Activated CD4-positive, alpha-beta T cell treated with anti-CD3 and anti-CD28 coated beads for 4 hours (primary cell): Measurements from ENCODE around the gene OR51I1.

Source experiments
- DNase-seq, 2 donors: peaks; one replicate each; pipeline ENCODE4 v3.0.0-alpha.2; 2020

Gene OR51I1, protein sequence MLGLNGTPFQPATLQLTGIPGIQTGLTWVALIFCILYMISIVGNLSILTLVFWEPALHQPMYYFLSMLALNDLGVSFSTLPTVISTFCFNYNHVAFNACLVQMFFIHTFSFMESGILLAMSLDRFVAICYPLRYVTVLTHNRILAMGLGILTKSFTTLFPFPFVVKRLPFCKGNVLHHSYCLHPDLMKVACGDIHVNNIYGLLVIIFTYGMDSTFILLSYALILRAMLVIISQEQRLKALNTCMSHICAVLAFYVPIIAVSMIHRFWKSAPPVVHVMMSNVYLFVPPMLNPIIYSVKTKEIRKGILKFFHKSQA

DNA sequence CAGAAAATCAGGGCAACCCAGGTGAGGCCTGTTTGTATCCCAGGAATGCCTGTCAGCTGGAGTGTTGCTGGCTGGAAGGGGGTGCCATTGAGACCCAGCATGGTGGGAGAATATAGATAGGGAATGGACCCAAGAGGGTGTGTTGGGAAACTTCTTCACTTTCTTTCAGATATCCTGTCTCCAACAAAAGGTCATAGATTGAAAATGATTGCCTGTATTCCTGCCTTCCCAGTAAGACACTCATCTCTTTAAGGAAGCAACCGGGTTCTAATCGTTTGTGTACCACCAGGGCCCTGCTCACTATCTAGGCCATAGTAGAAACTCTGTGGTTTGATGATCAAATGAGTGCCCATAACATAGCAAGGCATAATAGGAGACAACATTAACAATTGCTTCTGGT lies at the start of gene OR51I1:
OR51I1 (minus strand) TSS at position 101 of the 400 bp plus-strand sequence; CDS start at position 101, 0 bp downstream.
- no peak for DNase-seq

DNA sequence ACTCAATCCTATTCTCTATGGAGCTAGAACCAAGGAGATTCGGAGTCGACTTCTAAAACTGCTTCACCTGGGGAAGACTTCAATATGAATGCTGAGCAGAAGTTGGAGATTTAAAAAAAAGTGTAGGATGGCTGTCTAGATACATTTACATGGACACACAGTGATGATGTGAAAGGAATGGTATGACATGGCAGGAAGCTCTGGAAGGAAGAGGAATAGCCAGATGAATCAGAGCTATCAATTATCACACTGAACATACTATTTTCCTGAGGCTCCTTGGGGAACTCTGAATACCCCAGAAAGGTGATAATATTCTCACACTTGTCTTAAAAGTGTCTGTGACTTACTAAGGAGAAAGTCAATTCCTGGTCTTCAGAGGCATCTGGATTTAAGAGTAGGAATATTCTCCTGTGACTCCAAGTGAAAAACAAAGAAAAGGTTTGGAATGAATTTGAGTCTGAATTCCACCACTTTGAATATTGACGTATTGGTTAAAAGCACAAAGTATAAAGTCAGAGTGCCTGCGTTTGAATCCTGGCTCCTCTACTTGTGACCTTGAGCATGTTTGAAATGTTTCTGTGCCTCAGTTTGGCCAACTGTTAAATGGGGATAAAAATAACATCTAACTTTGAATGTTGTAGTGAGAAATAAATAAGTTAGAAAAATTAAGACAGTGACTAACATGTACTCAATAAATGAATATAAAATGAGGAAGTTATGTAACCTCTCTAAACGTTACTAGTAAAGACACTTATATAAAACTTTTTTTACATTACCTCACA lies 48.5 kb upstream of the OR51I1 start:
- no peak for DNase-seq

DNA sequence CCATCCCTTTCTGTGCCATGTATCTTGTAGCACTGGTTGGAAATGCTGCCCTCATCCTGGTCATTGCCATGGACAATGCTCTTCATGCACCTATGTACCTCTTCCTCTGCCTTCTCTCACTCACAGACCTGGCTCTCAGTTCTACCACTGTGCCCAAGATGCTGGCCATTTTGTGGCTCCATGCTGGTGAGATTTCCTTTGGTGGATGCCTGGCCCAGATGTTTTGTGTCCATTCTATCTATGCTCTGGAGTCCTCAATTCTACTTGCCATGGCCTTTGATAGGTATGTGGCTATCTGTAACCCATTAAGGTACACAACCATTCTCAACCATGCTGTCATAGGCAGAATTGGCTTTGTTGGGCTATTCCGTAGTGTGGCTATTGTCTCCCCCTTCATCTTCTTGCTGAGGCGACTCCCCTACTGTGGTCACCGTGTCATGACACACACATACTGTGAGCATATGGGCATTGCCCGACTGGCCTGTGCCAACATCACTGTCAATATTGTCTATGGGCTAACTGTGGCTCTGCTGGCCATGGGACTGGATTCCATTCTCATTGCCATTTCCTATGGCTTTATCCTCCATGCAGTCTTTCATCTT lies 47.6 kb upstream of the OR51I1 start:
- DNase-seq: no peak

DNA sequence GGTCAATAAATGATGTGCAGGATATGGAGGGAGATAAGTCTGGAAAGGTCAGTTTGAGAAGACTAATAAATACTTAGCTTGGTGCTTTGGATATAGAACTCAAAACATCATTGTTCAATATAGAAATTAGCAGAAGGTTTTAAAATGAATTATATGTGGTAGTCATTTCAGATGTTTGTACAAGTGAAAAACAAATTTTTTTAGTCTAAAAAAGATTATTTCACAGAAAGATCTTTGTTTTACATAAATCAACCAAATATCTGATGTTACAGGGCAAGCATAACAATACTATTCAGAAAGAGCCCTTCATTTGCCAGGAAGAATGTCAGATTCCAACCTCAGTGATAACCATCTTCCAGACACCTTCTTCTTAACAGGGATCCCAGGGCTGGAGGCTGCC lies 47.1 kb upstream of the OR51I1 start, which contains the start of gene OR52D1:
OR52D1 (plus strand) TSS at position 301 of the 400 bp plus-strand sequence; CDS start at position 323, 22 bp downstream.
- no peak for DNase-seq

DNA sequence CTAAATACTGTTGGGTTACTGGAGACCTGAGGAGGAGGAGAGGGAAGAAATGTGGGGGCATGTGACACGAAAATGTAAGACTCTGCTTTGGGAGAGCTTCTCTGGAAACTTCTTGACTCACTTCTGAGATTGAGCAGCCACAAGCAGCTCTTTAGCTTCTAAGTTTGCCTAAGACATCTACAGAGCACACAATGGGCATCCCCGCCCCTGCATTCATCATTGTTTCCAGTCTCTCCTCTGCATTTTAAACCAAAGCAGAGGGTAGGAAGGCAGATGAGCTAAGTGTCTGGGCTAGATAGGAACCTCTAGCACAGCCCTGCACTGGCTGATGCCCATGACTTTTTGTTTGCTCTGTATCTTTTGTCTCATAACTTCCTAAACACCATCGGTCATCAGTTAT lies 45.1 kb upstream of the OR51I1 start:
- DNase-seq: no peak

DNA sequence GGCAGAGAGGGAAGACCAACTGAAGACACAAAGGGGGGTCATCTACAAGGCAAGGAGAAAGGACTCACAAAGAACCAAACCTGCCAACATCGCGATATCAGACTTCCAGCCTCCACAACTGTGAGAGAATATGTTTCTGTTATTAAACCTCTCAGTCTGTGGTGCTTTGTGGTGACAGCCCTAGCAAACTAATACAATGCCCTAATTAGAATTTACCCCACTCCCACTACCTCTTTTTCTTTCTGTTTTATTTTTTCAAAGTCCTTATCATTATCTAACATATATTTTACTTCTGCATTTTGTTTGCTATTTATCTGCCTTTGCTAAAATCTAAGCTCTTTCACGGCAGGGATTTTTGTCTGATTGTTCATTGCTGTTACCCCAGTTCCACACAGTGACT lies 44.7 kb upstream of the OR51I1 start:
- no peak for DNase-seq

DNA sequence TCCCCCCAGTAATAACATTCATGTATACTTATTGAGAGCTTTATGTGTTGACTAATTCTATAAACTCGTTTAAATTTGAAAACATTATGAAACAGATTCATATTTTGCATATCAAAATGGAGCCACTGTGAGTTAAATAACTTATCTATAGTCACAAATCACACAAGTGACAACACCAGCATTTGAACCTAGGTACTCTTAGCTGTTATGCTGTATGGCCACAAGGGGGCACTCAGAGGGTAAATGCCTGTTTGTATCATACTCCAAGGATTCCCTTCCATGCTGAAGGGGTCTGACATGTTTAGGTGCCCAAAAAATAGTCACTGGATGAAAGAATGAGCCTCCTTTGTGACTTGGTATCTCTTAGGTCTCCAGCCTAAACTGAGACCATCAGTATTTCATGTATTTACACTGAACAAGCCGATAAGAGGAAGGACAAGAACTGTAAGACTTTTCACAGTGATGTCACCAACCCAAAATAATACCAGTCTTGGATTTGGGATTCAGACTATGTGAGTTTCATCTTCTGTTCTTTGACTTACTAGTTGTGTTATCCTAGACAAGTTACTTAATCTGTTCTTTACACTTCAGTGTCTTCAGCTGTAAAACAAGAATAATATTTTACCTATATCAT lies 35.0 kb upstream of the OR51I1 start:
- DNase-seq: peak; percentile 27 to 30

DNA sequence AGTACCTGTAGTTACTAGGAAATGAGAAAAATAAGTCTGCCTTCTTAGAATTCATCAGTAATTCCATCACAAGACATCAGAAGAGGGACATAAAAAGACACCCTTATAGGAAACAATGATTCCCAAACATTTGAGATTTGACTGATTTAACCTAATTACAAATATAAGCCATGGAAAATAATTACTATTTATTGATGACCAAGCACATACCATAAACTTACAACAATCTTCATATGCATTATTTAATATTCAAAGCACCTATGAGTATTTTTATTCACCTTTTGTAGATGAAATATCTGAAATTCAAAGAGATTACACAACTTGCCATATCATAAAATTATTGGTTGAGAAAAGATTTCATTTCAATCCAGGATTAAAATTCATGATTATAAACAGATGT lies 32.6 kb upstream of the OR51I1 start:
- DNase-seq: no peak

DNA sequence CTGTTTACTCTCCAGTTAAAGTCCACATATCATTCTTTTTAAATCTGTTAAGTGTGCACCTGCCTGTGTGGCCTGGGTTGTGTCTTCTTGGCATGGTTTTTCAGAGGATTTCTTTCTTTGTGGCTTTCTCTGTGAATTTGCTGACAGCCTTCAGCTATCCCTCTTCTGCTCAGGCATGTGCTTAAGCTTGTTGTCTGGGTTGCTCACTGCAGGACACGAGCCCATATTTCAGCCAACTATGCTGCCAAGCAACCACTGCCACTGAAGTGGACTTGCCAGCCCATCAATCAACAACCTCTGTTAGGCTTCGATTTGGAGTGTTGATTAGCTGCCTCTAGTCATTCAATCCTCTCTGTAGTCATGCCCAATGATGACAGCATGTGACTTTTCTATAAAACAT lies 26.2 kb upstream of the OR51I1 start:
- DNase-seq: no peak

DNA sequence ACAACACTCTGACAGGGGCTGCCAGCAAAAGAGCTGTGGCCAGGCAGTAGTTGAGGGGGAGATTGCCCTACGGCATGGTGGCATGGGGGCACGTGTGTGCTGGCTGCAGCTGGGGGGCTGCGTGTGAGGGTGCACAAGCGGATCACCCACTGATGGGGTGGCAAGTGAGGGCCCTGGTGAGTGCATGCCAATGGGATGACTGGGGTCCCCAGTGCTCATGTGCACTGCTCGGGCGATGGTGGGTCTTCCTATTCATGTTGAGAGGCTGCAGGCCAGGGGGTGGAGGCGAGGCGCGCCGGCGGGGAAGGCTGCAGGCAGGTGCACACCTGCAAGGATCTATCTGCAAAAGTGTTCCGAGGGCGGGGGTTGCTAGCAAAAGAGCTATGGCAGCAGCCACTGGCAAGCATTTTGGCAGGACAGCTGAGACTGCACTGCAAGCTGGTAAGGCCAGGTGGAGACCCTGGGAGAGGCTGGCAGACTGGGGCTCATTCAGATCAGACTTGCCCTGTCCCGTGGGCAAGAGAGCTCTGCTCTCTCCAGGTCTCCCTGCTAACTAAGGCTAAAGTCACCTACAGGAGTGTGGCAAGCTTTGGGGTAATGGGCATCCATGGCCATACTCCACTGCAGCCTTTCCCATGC lies 19.8 kb upstream of the OR51I1 start:
- no peak for DNase-seq

DNA sequence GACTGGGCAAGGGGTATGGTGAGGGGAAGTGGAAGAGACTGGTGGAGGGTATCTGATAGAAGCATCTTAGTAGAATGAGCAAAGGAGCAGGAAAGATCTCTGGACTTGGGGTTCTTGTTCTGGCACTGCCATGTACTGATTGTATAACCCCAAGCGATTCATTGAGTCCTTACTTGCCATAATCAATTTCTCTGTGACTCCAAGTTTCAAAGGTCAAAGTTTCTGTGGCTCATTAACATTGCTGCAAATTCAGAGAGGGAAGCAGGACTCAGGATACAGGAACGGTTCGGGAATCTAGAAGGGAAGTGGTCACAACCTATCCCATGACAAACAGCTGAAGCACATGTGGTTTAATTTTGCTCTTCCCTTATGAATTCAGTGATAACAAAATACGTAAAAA lies 8.1 kb upstream of the OR51I1 start:
- no peak for DNase-seq

DNA sequence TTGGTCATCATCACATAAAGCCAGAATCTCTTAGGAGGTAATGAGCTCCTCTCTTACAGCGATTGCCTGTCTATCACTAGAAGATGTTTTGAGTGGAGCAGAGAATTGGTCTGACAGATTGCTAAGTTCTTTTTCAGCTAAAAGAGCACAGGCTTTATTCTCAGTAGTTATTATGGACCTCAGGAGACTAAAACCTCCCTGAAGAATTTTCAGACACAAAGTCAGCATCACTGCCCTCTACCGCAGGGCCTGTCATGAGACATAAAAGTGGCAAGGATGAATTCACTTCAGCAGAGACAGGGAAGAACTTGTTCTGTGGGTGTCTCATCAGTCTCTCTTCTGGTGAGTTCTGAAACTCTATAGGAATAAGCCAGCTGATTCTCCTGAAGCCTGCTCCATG lies 7.7 kb upstream of the OR51I1 start, which contains the start of gene OR51I2:
OR51I2 (plus strand) TSS at position 301 of the 400 bp plus-strand sequence. CDS start 4,166 bp downstream, outside the sequence.
- DNase-seq: no peak

DNA sequence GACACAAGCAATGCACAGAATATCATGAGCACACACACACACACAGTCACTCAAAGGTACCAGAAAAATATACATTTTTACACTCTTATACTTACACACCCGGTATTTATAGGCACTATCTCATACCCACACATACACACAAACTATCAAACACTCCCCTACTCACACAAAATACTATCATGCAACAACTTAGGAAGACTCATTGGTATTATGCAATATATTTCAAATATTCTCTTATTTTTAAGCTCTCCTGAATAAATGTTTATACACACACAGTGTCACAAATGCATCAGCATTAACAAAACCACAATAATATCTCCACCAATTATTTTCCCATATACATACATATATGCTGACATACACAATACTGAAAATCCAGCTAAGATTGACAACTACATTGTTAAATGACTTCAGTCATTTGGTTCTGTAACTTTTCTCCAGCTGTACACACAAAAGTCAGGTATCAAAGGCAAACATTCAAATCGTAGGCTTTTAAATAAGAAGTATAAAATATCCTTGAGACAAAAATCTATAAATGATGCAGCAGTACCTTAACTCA lies 2.6 kb upstream of the OR51I1 start:
- DNase-seq: no peak

DNA sequence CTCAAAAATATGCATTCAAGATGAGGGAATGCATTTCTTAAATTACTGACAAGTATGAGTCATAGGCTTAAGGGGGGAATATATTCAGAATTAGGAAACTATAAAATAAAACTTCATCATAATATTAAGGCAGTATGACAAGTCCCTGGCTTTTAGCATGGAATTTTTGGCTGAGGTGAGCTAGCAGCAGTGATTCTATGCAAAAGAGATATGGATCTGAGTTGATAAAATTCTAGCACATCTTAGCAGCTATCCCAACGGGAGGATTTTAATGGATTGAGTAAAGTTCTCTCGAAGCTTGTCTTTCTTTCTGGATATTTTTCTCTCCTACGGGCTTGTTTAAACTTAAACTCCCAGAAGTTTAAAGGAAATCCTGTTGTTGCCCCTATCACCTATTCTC lies 18.2 kb downstream of the OR51I1 start:
- DNase-seq: no peak

DNA sequence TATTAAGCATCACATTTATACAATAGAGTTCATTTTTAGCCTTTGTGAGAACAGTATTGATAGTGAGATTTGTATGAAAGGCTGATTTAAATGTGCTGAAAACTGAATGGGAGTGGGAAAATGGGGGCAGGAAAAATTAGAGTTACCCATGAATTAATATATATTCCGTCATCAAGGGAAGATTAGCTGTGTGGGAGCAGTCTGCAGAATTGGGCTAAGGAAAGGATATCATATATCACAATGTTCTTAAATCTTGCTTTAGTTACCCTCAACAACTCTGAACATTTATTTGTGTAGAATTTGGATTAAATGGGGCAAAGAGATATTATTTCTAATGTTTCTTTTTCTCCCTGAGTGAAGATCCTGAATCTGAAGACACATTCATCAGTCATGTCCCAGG lies 19.5 kb downstream of the OR51I1 start, which contains the start of gene OR51Q1:
OR51Q1 (plus strand) TSS at position 301 of the 400 bp plus-strand sequence; CDS start at position 391, 90 bp downstream.
- DNase-seq: no peak

DNA sequence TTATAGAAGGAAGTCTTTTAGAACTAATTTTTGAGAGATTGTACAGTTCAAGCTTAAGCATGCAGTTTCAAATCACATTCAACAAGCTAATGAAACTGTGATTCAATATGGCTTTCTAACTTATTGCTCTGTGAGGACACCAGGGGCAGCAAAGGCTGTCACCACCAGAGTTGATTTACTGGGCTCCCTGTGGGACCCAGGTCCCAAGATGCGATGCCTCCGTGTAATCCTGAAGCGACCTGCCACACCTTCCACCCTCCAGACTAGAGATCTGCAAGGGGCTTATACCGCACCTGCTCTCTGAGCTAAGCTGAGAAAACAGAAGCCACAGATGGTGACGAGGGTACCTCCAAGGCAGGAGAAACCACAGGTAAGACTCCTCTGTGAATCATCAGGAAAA lies 20.3 kb downstream of the OR51I1 start:
- DNase-seq: no peak

DNA sequence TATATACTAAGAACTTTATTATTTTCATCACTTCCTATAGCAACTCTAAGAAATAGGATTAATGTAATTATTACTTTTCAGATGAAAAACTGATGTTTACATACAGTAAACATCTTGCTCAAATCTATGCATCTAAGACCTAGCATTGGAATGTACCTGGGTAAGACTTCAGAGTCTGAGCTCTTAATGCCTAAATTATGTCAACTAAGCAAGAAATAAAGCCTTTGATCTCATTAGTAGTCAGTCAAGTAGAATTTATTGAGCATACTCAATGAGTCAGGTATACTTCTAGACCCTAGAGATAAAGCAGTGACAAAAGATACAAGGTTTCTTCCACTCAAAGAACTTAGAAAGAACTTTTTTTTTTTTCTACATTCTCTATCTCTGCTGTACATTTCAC lies 36.1 kb downstream of the OR51I1 start:
- no peak for DNase-seq

DNA sequence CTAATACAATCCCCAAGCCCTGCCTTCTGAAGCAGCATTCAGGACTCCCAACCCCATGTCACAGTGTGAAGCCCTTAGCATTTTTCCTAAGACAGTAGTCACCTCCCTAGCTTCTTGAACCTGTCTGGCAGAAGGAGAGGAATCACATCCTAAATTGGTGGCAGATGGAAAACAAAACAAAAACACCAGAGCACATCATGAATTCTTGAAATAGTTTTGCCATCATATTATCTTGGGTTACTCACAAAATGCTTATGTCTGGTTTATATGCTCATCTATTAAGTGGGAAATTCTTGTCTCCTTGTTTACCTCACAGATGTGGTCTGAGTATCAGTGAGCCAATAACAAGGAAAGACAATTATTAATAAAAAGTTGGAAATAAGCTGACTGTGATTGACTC lies 42.4 kb downstream of the OR51I1 start:
- DNase-seq: no peak

DNA sequence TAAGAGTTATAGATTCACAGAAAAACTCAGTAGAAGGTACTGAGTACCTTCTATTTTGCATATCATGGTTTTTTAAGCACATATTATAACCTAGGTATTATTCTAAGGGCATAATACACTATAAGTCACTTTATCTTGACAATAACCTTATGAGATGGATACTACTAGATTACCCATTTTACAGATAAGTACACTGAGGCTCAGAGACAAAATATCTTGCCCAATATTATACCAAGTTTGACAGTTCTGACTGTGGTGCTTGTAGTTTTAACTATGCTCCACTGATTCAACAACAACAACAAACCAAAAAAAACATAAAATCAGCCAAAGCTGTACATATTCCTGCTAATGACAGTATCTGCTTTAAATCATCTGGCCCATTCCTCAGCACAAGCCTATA lies 47.2 kb downstream of the OR51I1 start:
- no peak for DNase-seq
